Loucy (cell line): ENCODE measurements around the gene PTPRN2.

Source experiments
- H2AFZ ChIP-seq: fragments of 200-600 bp; sonication (generic); 2 replicates; pipeline ENCODE4 v1.6.0; 2016; ENCODE audit warnings: antibody characterized with exemption, mild to moderate bottlenecking, low read length, moderate library complexity
- H3F3A ChIP-seq: fragments of 200-600 bp; 2 replicates; pipeline ENCODE4 v1.6.0; 2016; ENCODE audit warnings: antibody characterized with exemption, low read depth, mild to moderate bottlenecking
- H3K27me3 ChIP-seq: fragments of 200-600 bp; sonication (generic); 2 replicates; pipeline ENCODE4 v1.6.1; 2014; ENCODE audit warnings: low read length, mild to moderate bottlenecking; ENCODE audit not compliant: insufficient read depth, poor library complexity, severe bottlenecking
- H3K36me3 ChIP-seq: fragments of 200-600 bp; sonication (generic); 2 replicates; pipeline ENCODE4 v1.6.1; 2016; ENCODE audit warnings: low read length; ENCODE audit not compliant: insufficient read depth
- H3K4me1 ChIP-seq: fragments of 200-600 bp; sonication (generic); 2 replicates; pipeline ENCODE4 v1.5.1; 2014; ENCODE audit warnings: low read length, mild to moderate bottlenecking; ENCODE audit not compliant: insufficient read depth, poor library complexity, severe bottlenecking
- H3K4me2 ChIP-seq: fragments of 200-600 bp; sonication (generic); 2 replicates; pipeline ENCODE4 v1.6.0; 2014; ENCODE audit warnings: antibody characterized with exemption, low read length, low read depth, mild to moderate bottlenecking; ENCODE audit not compliant: poor library complexity, severe bottlenecking
- H3K4me3 ChIP-seq: fragments of 200-600 bp; sonication (generic); 2 replicates; pipeline ENCODE4 v1.5.1; 2014; ENCODE audit warnings: low read length, mild to moderate bottlenecking, mixed read lengths; ENCODE audit not compliant: poor library complexity, severe bottlenecking
- H3K79me2 ChIP-seq: fragments of 200-600 bp; sonication (generic); 2 replicates; pipeline ENCODE4 v1.6.1; 2014; ENCODE audit warnings: low read length; ENCODE audit not compliant: insufficient read depth
- H3K9ac ChIP-seq: fragments of 200-600 bp; sonication (generic); 2 replicates; pipeline ENCODE4 v1.6.0; 2014; ENCODE audit warnings: mild to moderate bottlenecking, low read depth, low read length, moderate library complexity; ENCODE audit not compliant: poor library complexity, severe bottlenecking
- H3K9me2 ChIP-seq: fragments of 200-600 bp; sonication (generic); replicated peaks from 2 replicates; pipeline ENCODE4 v1.6.1; 2016; ENCODE audit warnings: low read depth, low read length, mixed read lengths
- H3K9me3 ChIP-seq: fragments of 200-600 bp; sonication (generic); 2 replicates; pipeline ENCODE4 v1.6.1; 2014; ENCODE audit warnings: mild to moderate bottlenecking, antibody characterized with exemption, low read length, low read depth; ENCODE audit not compliant: insufficient read depth
- H4K20me1 ChIP-seq: fragments of 200-600 bp; sonication (generic); 2 replicates; pipeline ENCODE4 v1.6.0; 2014; ENCODE audit warnings: antibody characterized with exemption, low read length, mild to moderate bottlenecking; ENCODE audit not compliant: insufficient read depth, poor library complexity, severe bottlenecking
- CTCF ChIP-seq: fragments of 200-600 bp; sonication (generic); conservative IDR thresholded peaks from 2 replicates; pipeline ENCODE4 v1.5.1; 2014; ENCODE audit warnings: mild to moderate bottlenecking, antibody characterized with exemption, low read length
- EZH2phosphoT487 ChIP-seq: fragments of 200-600 bp; IDR thresholded peaks from 2 replicates; pipeline ENCODE4 v1.6.1; 2018; ENCODE audit warnings: antibody characterized with exemption, mild to moderate bottlenecking, moderate library complexity, borderline replicate concordance

The PTPRN2 gene

GRCh38 chr7:157540020-157540419, 1047.6 kb downstream of the PTPRN2 start:
- H3K27me3 ChIP-seq = no peaks in the 10 kb centered on the region
- no peaks in the 10 kb centered on the region for H3F3A ChIP-seq
- no peak overlapping the region for H2AFZ ChIP-seq
- no peaks in the 10 kb centered on the region for H3K9me3 ChIP-seq
- H3K4me2 ChIP-seq = no peak overlapping the region
- no peaks in the 10 kb centered on the region for H3K36me3 ChIP-seq
- no peaks in the 10 kb centered on the region for H3K4me1 ChIP-seq
- no peaks in the 10 kb centered on the region for H4K20me1 ChIP-seq
- H3K9me2 ChIP-seq = no peaks in the 10 kb centered on the region
- no peak for TF ChIP-seq EZH2phosphoT487
- TF ChIP-seq CTCF = no peak
- no peak overlapping the region for H3K9ac ChIP-seq
- H3K4me3 ChIP-seq = no peak overlapping the region
- no peaks in the 10 kb centered on the region for H3K79me2 ChIP-seq

- no peaks in the 10 kb centered on the region for H3K9me2 ChIP-seq
- no peaks in the 10 kb centered on the region for H3K36me3 ChIP-seq
- H3K27me3 ChIP-seq = no peaks in the 10 kb centered on the region
- H3K4me2 ChIP-seq = no peak overlapping the region
- H3K4me1 ChIP-seq = no peaks in the 10 kb centered on the region
- no peak overlapping the region for H2AFZ ChIP-seq
- H3F3A ChIP-seq = no peaks in the 10 kb centered on the region
- no peaks in the 10 kb centered on the region for H3K9me3 ChIP-seq
- no peaks in the 10 kb centered on the region for H4K20me1 ChIP-seq
- H3K79me2 ChIP-seq = no peaks in the 10 kb centered on the region
- H3K9ac ChIP-seq = no peak overlapping the region
- no peak overlapping the region for H3K4me3 ChIP-seq
- TF ChIP-seq CTCF = no peak
- no peak for TF ChIP-seq EZH2phosphoT487
Measured at GRCh38 chr7:157539521-157539920, 1048.1 kb downstream of the PTPRN2 start.

- H3K9me3 ChIP-seq = no peaks in the 10 kb centered on the region
- H3K4me1 ChIP-seq = no peaks in the 10 kb centered on the region
- H3K9me2 ChIP-seq = no peaks in the 10 kb centered on the region
- TF ChIP-seq CTCF (no peak), EZH2phosphoT487 (no peak)
- no peak overlapping the region for H3K4me2 ChIP-seq
- no peak overlapping the region for H2AFZ ChIP-seq
- no peaks in the 10 kb centered on the region for H3K27me3 ChIP-seq
- H3K9ac ChIP-seq = no peak overlapping the region
- no peaks in the 10 kb centered on the region for H3K36me3 ChIP-seq
- no peaks in the 10 kb centered on the region for H3F3A ChIP-seq
- H3K79me2 ChIP-seq = no peaks in the 10 kb centered on the region
- no peak overlapping the region for H3K4me3 ChIP-seq
- no peaks in the 10 kb centered on the region for H4K20me1 ChIP-seq
Measured at GRCh38 chr7:157538735-157539134, 1048.9 kb downstream of the PTPRN2 start.
